Inflammatory macrophage treated with lipopolysaccharide for 1 hour (primary cell): Measurements from ENCODE around the gene ZMYM2.
"Not testable (repeated sequence)": the region's sequence is repeated elsewhere in the genome, so short reads cannot be mapped to it uniquely, and the experiment has no call there.

Source experiments
- DNase-seq, 2 donors: peaks; one replicate each; pipeline ENCODE4 v3.0.0-alpha.2; 2020 to 2022

Gene ZMYM2

GRCh38 chr13:19984430-19985218 is 26.1 kb downstream of the ZMYM2 start:
- no peak for DNase-seq

- DNase-seq, result no peak
Observed at GRCh38 chr13:19985219-19985556, 26.7 kb downstream of the ZMYM2 start.

- DNase-seq, result no peak
Observed at GRCh38 chr13:19991531-19991930, 33.0 kb downstream of the ZMYM2 start.

- no peak for DNase-seq
Observed at GRCh38 chr13:19993024-19993423, 34.5 kb downstream of the ZMYM2 start.

GRCh38 chr13:19998960-19999359 is 40.4 kb downstream of the ZMYM2 start:
- DNase-seq, result no peak

- no peak for DNase-seq
Observed at GRCh38 chr13:20000062-20000552, 41.6 kb downstream of the ZMYM2 start.

GRCh38 chr13:20001366-20002190 is 43.1 kb downstream of the ZMYM2 start:
- no peak for DNase-seq

- no peak for DNase-seq
Observed at GRCh38 chr13:20002787-20003186, 44.3 kb downstream of the ZMYM2 start.

GRCh38 chr13:20006206-20006605 is 47.7 kb downstream of the ZMYM2 start:
- DNase-seq, result no peak

- DNase-seq, result no peak
Observed at GRCh38 chr13:20015763-20016162, 57.2 kb downstream of the ZMYM2 start.

GRCh38 chr13:20016649-20017364 is 58.3 kb downstream of the ZMYM2 start:
- no peak for DNase-seq

- DNase-seq, result no peak
Observed at GRCh38 chr13:20017365-20017711, 58.8 kb downstream of the ZMYM2 start.

GRCh38 chr13:20019043-20019442 is 60.5 kb downstream of the ZMYM2 start:
- no peak for DNase-seq

GRCh38 chr13:20024702-20025101 is 66.2 kb downstream of the ZMYM2 start:
- DNase-seq, result peak; percentile 4 to 16

GRCh38 chr13:20028953-20029352 is 70.4 kb downstream of the ZMYM2 start:
- no peak for DNase-seq

GRCh38 chr13:20033486-20033885 is 75.0 kb downstream of the ZMYM2 start:
- DNase-seq, result no peak

GRCh38 chr13:20035130-20035529 is 76.6 kb downstream of the ZMYM2 start:
- DNase-seq, result no peak

- no peak for DNase-seq
Observed at GRCh38 chr13:20037908-20038307, 79.4 kb downstream of the ZMYM2 start.

GRCh38 chr13:20042603-20043002 is 84.1 kb downstream of the ZMYM2 start:
- not testable (repeated sequence) for DNase-seq

GRCh38 chr13:20043207-20043925 is 84.8 kb downstream of the ZMYM2 start:
- no peak for DNase-seq

- no peak for DNase-seq
Observed at GRCh38 chr13:20044086-20044485, 85.6 kb downstream of the ZMYM2 start.

GRCh38 chr13:20045950-20046548 is 87.5 kb downstream of the ZMYM2 start:
- DNase-seq, result no peak
